HepG2 (cell line): ENCODE measurements around the gene AP5Z1. TPM values are rescaled to one million over a fixed set of nuclear protein-coding genes. Genes with fewer than 3 reads are reported as not detected.

Experiments used
- ATAC-seq: fragments of 200-7000 bp; cut with Tn5 transposase; 3 replicates; pipeline ENCODE4 v1.9.1; 2020; ENCODE audit warnings: mild to moderate bottlenecking, moderate library complexity
- BruUV-seq: library from RNA; stranded (reverse); fragments of 400-500 nt; replicated peaks from 2 replicates; lab custom pipeline; 2021; lab: Mats Ljungman, UMichigan
- CTCF ChIA-PET: fragments of 300-600 bp; formaldehyde crosslinking; extraction: SDS; loops from one replicate; lab custom pipeline; 2021; ENCODE audit warnings: low total read pairs, inconsistent platforms, low intra/inter-chr PET ratio; lab: Yijun Ruan, JAX
- POLR2A ChIA-PET: fragments of 350-600 bp; sonication (Branson Sonifier 250); formaldehyde crosslinking; loops from one replicate; lab custom pipeline; 2020; ENCODE audit warnings: antibody characterized with exemption, inconsistent platforms; lab: Yijun Ruan, JAX
- DNase-seq: peaks from one replicate; pipeline ENCODE4 v3.0.0-alpha.2; 2015; ENCODE audit warnings: low spot score
- FAIRE-seq: peaks from 3 replicates; lab custom pipeline; 2011; peaks lifted over from hg19 to GRCh38; lab: Jason Lieb, UNC
- H2AFZ ChIP-seq: one replicate; pipeline ENCODE4 v1.6.1; 2011; ENCODE audit warnings: low read length, inconsistent platforms
- H3K27ac ChIP-seq: fragments of 300-600 bp; 3 replicates; pipeline ENCODE4 v1.8.0; 2011; ENCODE audit warnings: mixed run types, mild to moderate bottlenecking, mixed read lengths, low read length, inconsistent platforms; ENCODE audit not compliant: insufficient read depth; ENCODE audit errors: extremely low read length
- H3K27me3 ChIP-seq, 2 experiments: fragments of 200-600 bp in 1 of 2; 2 replicates in 1 of 2; 3 replicates in 1 of 2; pipeline versions ENCODE4 v1.6.0 to v1.8.0; 2011; ENCODE audit warnings: low read length in 2 of 2, mild to moderate bottlenecking in 2 of 2, moderate library complexity in 2 of 2, inconsistent platforms in 1 of 2; ENCODE audit not compliant: insufficient read depth in 2 of 2, control insufficient read depth in 1 of 2
- H3K36me3 ChIP-seq, 2 experiments: fragments of 200-600 bp in 1 of 2; replicated peaks in 1 of 2; 2 replicates in 1 of 2; 3 replicates in 1 of 2; pipeline versions ENCODE4 v1.5.1 to v1.8.0; 2011; ENCODE audit warnings: low read length in 2 of 2, inconsistent platforms in 1 of 2; ENCODE audit not compliant: insufficient read depth in 2 of 2, control insufficient read depth in 1 of 2
- H3K4me1 ChIP-seq: 2 replicates; pipeline ENCODE4 v1.5.1; 2012; ENCODE audit warnings: low read length, inconsistent platforms; ENCODE audit not compliant: insufficient read depth
- H3K4me2 ChIP-seq: 2 replicates; pipeline ENCODE4 v1.6.0; 2011; ENCODE audit warnings: low read depth, low read length, inconsistent platforms
- H3K4me3 ChIP-seq, 3 experiments: fragments of 200-600 bp in 1 of 3; sonication (generic), shearing (Covaris generic) in 1 of 3; replicated peaks in 1 of 3; 2 replicates each; pipeline ENCODE4 v1.5.1; 2011 to 2016; ENCODE audit warnings: low read length in 3 of 3, inconsistent platforms in 2 of 3, low read depth in 2 of 3, mild to moderate bottlenecking in 2 of 3, control low read depth in 1 of 3, mixed read lengths in 1 of 3; ENCODE audit not compliant: insufficient read depth in 1 of 3
- H3K79me2 ChIP-seq: one replicate; pipeline ENCODE4 v1.6.1; 2011; ENCODE audit warnings: low read length, inconsistent platforms; ENCODE audit not compliant: insufficient read depth
- H3K9ac ChIP-seq: 2 replicates; pipeline ENCODE4 v1.6.0; 2011; ENCODE audit warnings: mild to moderate bottlenecking, low read depth, low read length, inconsistent platforms; ENCODE audit not compliant: insufficient read depth
- H3K9me3 ChIP-seq: 2 replicates; pipeline ENCODE4 v1.5.1; 2012; ENCODE audit warnings: mild to moderate bottlenecking, low read length
- H4K20me1 ChIP-seq: 2 replicates; pipeline ENCODE4 v1.6.0; 2011; ENCODE audit warnings: inconsistent platforms, mild to moderate bottlenecking, low read length, moderate library complexity; ENCODE audit not compliant: insufficient read depth
- CENPX ChIP-seq: sonication (generic); formaldehyde crosslinking; IDR thresholded peaks from 2 replicates; pipeline ENCODE4 v1.9.0; 2021; ENCODE audit warnings: mild to moderate bottlenecking, missing genetic modification reagents, moderate library complexity
- CERS6 ChIP-seq: sonication (generic); formaldehyde crosslinking; IDR thresholded peaks from 2 replicates; pipeline ENCODE4 v1.5.0; 2020; ENCODE audit warnings: missing genetic modification reagents
- MLLT10 ChIP-seq: sonication (generic); formaldehyde crosslinking; IDR thresholded peaks from 2 replicates; pipeline ENCODE4 v1.4.0; 2020; ENCODE audit warnings: missing genetic modification reagents
- TBX2 ChIP-seq: sonication (generic); formaldehyde crosslinking; IDR thresholded peaks from 2 replicates; pipeline ENCODE4 v1.5.0; 2020; ENCODE audit warnings: missing genetic modification reagents, mild to moderate bottlenecking, borderline replicate concordance
- TFE3 ChIP-seq: IDR thresholded peaks from 2 replicates; pipeline ENCODE4 v1.6.1; 2016
- ZGPAT ChIP-seq: IDR thresholded peaks from 2 replicates; pipeline ENCODE4 v1.6.1; 2016; ENCODE audit warnings: mild to moderate bottlenecking
- WGBS: methylation state at CpG from one replicate; pipeline ENCODE4 v1.1.6; 2017; ENCODE audit warnings: low lambda C conversion rate; 5-methylcytosine and 5-hydroxymethylcytosine counted together
- in situ Hi-C: cut with HindIII; loops from 2 replicates; pipeline ENCODE4 v1.10.0; 2017; ENCODE audit warnings: low pct_unique_long_range_greater_than_20kb; ENCODE audit not compliant: extremely low pct_ligation_motif_present
- intact Hi-C: fragments of 100-400 bp; cut with micrococcal nuclease; formaldehyde crosslinking; loops from one replicate; pipeline ENCODE4 v1.10.0; 2022; ENCODE audit not compliant: unreplicated experiment
- polyA plus RNA-seq, 8 experiments: library from polyadenylated mRNA; depleted of rRNA in 3 of 8; stranded (reverse) in 7 of 8; unstranded in 1 of 8; fragments of >200 nt; fragmentation: Illumina TruSeq in 4 of 8; extraction: Trizol in 4 of 8; gene quantifications; 2 replicates each; pipeline versions ENCODE4 v1.2.1 to v1.2.3, GENCODE V29; 2011 to 2016; ENCODE audit warnings: low read depth in 4 of 8, missing spikeins in 1 of 8, mixed read lengths in 1 of 8; ENCODE audit not compliant: insufficient read depth in 1 of 8
- total RNA-seq, 5 experiments: library from RNA; depleted of rRNA; stranded (reverse); fragments of >200 nt; fragmentation: Illumina TruSeq; extraction: Trizol; gene quantifications; 2 replicates each; pipeline ENCODE4 v1.2.3, GENCODE V29; 2016; ENCODE audit warnings: low read depth in 1 of 5
- TF ChIP-seq, protein P1 (sequence below): IDR thresholded peaks from 2 replicates; pipeline ENCODE4 v1.6.1; 2016; ENCODE audit warnings: missing biosample characterization, missing genetic modification reagents, low read depth

AP5Z1 gene
- total and polyA plus RNA-seq, 2 of the 13 experiments (the other 11 are each of a cell fraction or from before 2014, with no cell fraction given): 9.3 to 15.1 TPM

- ChIA-PET POLR2A (no interaction called here), CTCF (no interaction called here)
- in situ Hi-C loops: loop anchor here (25.0 kb wide), 1 partner anchor 155 kb away; no protein-coding TSS in a partner anchor
- TF ChIP-seq, protein P1, sequence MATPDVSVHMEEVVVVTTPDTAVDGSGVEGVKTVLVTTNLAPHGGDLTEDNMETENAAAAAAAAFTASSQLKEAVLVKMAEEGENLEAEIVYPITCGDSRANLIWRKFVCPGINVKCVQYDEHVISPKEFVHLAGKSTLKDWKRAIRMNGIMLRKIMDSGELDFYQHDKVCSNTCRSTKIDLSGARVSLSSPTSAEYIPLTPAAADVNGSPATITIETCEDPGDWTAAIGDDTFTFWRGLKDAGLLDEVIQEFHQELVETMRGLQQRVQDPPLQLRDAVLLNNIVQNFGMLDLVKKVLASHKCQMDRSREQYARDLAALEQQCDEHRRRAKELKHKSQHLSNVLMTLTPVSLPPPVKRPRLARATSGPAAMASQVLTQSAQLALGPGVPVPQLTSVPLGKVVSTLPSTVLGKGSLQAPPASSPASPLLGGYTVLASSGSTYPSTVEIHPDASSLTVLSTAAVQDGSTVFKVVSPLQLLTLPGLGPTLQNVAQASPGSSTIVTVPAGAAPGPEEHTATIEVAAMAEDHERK: no peak
- TF ChIP-seq TFE3 (CRISPR knock-in tag) (no peak), ZGPAT (CRISPR knock-in tag) (no peak), TBX2 (no peak), MLLT10 (CRISPR knock-in tag) (no peak), CERS6 (CRISPR knock-in tag) (no peak), CENPX (CRISPR knock-in tag) (no peak)
- Histone ChIP-seq H3K9ac (no peak overlapping the region), H3K27me3 (no peaks in the 10 kb centered on the region), H2AFZ (no peak overlapping the region), H3K79me2 (no peaks in the 10 kb centered on the region), H3K4me3 (no peak overlapping the region), H4K20me1 (no peaks in the 10 kb centered on the region), H3K4me1 (no peaks in the 10 kb centered on the region), H3K27ac (no peak overlapping the region), H3K9me3 (no peaks in the 10 kb centered on the region), H3K4me2 (no peak overlapping the region), H3K36me3 (peaks cover 6 to 21% of the 10 kb centered on the region in 2 experiments)
- no peak for FAIRE-seq
- no peak for ATAC-seq
- no peak for DNase-seq
- 96% methylated on average over 24 of the region's 37 CpGs for WGBS
- no TSS peak for BruUV-seq
- intact Hi-C loops: no loop called here
These were observed 8.5 kb upstream of the AP5Z1 start for GRCh38 chr7:4766666-4767519.
